Nephron progenitor cell (in vitro differentiated cells): ENCODE measurements around the gene AVEN.

Experiments
- DNase-seq: peaks from one replicate; pipeline ENCODE4 v3.0.0; 2021
- H3K27ac Mint-ChIP-seq: 2 replicates; pipeline ENCODE4 v1.8.0; 2021; ENCODE audit warnings: mild to moderate bottlenecking, moderate library complexity, mixed read lengths
- H3K27me3 Mint-ChIP-seq: 2 replicates; pipeline ENCODE4 v1.8.0; 2021; ENCODE audit warnings: mild to moderate bottlenecking, low read depth, mixed read lengths; ENCODE audit not compliant: poor library complexity
- H3K36me3 Mint-ChIP-seq: 2 replicates; pipeline ENCODE4 v1.8.0; 2021; ENCODE audit warnings: low read depth, mixed read lengths
- H3K4me1 Mint-ChIP-seq: 2 replicates; pipeline ENCODE4 v1.8.0; 2021; ENCODE audit warnings: mixed read lengths
- H3K4me3 Mint-ChIP-seq: 2 replicates; pipeline ENCODE4 v1.8.0; 2021; ENCODE audit warnings: mild to moderate bottlenecking, moderate library complexity, mixed read lengths
- H3K9me3 Mint-ChIP-seq: 2 replicates; pipeline ENCODE4 v1.8.0; 2021; ENCODE audit warnings: mild to moderate bottlenecking, moderate library complexity, mixed read lengths
- CTCF ChIP-seq: fragments of 200-600 bp; sonication (generic); IDR thresholded peaks from 2 replicates; pipeline ENCODE4 v1.5.0; 2021; ENCODE audit warnings: antibody characterized with exemption

The AVEN gene

DNA sequence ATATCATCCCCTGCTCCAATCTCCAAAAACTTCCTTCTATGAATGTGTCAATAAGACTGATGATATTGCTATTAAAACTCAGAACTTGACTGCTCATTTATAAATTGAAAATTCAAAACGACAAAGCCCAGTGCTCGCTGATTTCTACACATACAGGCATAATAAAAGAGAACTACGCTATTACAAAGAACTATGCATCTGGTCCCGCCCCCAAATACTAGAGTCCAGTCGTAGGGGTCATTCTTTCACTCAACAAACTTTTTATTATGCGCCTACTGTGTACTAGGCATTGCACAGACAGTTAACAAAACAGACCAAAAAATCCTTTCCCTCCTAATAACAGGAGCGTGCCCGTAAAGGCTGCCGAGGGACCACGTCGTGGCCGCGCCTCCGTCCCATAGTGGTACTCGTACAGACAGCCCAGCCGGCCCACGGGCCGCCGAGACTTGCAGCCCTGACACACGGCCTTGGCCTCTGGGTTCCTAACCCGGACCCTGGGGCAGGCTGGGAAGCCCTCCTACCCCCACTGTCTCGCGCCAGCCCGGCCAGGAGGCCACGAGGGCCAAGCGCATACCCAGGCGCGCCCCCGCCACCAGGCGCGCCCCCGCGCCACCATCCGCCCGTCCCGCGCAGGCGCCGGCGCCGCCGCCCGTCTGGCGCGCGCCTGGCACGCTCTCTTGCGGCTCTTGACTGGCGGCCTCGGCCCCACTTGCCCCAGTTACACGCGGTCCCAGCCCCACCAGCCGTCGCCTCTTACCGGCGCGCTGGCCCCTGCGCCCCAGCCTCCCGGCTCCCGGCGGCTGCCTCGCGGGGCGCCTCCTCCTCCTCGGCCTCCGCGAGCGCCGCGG is 757 bp downstream of the AVEN start:
- H3K27me3 Mint-ChIP-seq = peaks cover 5% of the 10 kb centered on the region
- H3K9me3 Mint-ChIP-seq = no peaks in the 10 kb centered on the region
- peak; percentile 70 for DNase-seq

GRCh38 chr15:34031987-34032760 is 6.8 kb downstream of the AVEN start:
- no peak for TF ChIP-seq CTCF
- Mint-ChIP-seq H3K36me3 (peaks cover 23% of the 10 kb centered on the region), H3K4me1 (peaks cover 18% of the 10 kb centered on the region), H3K4me3 (no peak overlapping the region), H3K9me3 (peaks cover 24% of the 10 kb centered on the region), H3K27me3 (peaks cover 4% of the 10 kb centered on the region), H3K27ac (no peak overlapping the region)
- DNase-seq = no peak

More for the DNA sequence above, 757 bp downstream of the AVEN start:
- Mint-ChIP-seq H3K4me1 (peaks cover 24% of the 10 kb centered on the region), H3K36me3 (no peaks in the 10 kb centered on the region), H3K27ac (no peak overlapping the region), H3K4me3 (peak overlapping the region; percentile 85)
- no peak for TF ChIP-seq CTCF

DNA sequence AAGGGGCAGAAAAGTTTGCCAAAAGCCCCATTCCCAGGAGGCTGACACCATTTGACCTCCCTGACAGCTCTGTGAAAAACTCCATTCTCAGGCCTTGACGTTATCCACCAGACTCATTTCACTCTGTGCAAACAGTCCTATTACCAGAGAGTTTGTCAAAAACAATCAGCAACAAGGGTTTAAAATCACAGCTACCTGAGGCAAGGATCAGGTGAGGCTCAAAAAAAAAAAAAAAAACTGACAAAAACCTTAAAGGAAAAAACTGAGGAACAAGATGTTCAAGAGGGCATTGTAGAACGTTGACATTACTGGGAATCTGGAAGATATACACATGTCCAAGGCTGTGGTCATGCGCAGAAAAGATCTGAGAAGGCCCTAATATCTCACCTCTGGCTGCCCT is 11.4 kb downstream of the AVEN start:
- peaks cover 25% of the 10 kb centered on the region for H3K9me3 Mint-ChIP-seq
- no peak overlapping the region for H3K27ac Mint-ChIP-seq
- H3K4me3 Mint-ChIP-seq = no peak overlapping the region
- H3K27me3 Mint-ChIP-seq = peaks cover 4% of the 10 kb centered on the region
- peaks cover 27% of the 10 kb centered on the region for H3K36me3 Mint-ChIP-seq
- no peak for DNase-seq
- no peak for TF ChIP-seq CTCF
- peaks cover 16% of the 10 kb centered on the region for H3K4me1 Mint-ChIP-seq

DNA sequence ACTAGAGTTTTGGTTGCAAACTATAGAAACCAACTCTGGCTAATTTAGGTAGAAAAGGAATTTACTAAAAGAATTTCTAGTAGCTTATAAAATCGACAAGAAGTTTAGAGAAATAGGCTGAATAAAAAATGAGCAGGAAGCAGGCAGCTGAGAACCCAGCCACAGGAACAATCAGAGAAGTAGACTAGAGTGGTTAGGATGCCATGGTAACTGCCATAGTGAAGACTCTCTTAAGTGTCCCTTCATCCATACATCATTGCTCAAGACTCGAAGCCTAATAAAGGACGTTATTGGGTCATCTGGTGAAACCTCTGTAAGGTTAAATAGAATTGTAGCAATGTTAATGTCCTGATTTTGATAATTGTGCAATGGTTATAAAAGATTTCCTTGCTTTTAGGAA is 13.8 kb downstream of the AVEN start:
- no peak for TF ChIP-seq CTCF
- Mint-ChIP-seq H3K27me3 (peaks cover 4% of the 10 kb centered on the region), H3K4me1 (peaks cover 5% of the 10 kb centered on the region), H3K27ac (no peak overlapping the region), H3K4me3 (no peak overlapping the region), H3K9me3 (peaks cover 32% of the 10 kb centered on the region), H3K36me3 (peaks cover 35% of the 10 kb centered on the region)
- no peak for DNase-seq

DNA sequence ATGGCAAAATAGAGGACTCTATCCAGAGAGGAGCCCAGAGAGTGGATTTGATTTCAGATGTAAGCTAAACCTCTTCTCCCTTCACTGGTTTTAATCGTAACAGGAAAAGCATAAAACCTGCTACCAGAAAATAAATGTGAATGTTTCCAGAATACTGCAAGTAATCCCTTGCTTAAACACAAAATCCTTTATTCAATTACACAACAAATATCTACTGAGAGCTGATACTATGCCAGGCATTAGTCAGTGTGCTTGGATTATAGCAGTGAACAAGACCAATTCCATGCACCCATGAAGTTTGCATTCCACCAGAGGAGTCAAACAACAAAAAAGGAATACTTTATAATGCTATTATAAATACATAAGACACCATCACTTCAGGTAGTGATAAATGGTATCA is 15.1 kb downstream of the AVEN start:
- Mint-ChIP-seq H3K9me3 (peaks cover 34% of the 10 kb centered on the region), H3K4me1 (peaks cover 5% of the 10 kb centered on the region), H3K27me3 (peaks cover 1% of the 10 kb centered on the region), H3K27ac (no peak overlapping the region), H3K4me3 (no peak overlapping the region), H3K36me3 (peaks cover 27% of the 10 kb centered on the region)
- no peak for TF ChIP-seq CTCF
- no peak for DNase-seq
